Liver (tissue), 9 donors: Measurements from ENCODE around the gene UBA3. TPM values are rescaled to one million over a fixed set of nuclear protein-coding genes. Genes with fewer than 3 reads are reported as not detected.

Source experiments
- DNase-seq: peaks from one replicate; pipeline ENCODE4 v3.0.0-alpha.2; 2017; ENCODE audit warnings: low spot score
- H3K27ac ChIP-seq, 2 donors: one replicate each; pipeline ENCODE4 v1.7.0; 2013; ENCODE audit warnings: inconsistent platforms in 2 of 2, low read length in 2 of 2, control low read depth in 1 of 2, low read depth in 1 of 2, mild to moderate bottlenecking in 1 of 2
- H3K27me3 ChIP-seq, 4 donors: one replicate each; pipeline versions ENCODE4 v1.6.1 to v1.7.0; 2013; ENCODE audit warnings: low read length in 3 of 4, inconsistent platforms in 1 of 4, mild to moderate bottlenecking in 1 of 4, moderate library complexity in 1 of 4; ENCODE audit not compliant: control insufficient read depth in 4 of 4, insufficient read depth in 4 of 4
- H3K36me3 ChIP-seq, 4 donors: one replicate each; pipeline versions ENCODE4 v1.6.1 to v1.7.0; 2013; ENCODE audit warnings: low read length in 3 of 4, mild to moderate bottlenecking in 3 of 4, low read depth in 1 of 4, moderate library complexity in 1 of 4; ENCODE audit not compliant: control insufficient read depth in 4 of 4, insufficient read depth in 3 of 4
- H3K4me1 ChIP-seq, 4 donors: one replicate each; pipeline versions ENCODE4 v1.6.1 to v1.7.0; 2013; ENCODE audit warnings: low read length in 3 of 4, mild to moderate bottlenecking in 3 of 4, moderate library complexity in 1 of 4; ENCODE audit not compliant: control insufficient read depth in 4 of 4, insufficient read depth in 4 of 4
- H3K4me3 ChIP-seq, 3 donors: one replicate each; pipeline versions ENCODE4 v1.6.1 to v1.7.0; 2013; ENCODE audit warnings: low read length in 3 of 3, control low read depth in 1 of 3, low read depth in 1 of 3, mild to moderate bottlenecking in 1 of 3
- H3K9ac ChIP-seq, 2 donors: one replicate each; pipeline ENCODE4 v1.7.0; 2013; ENCODE audit warnings: low read length in 2 of 2, mild to moderate bottlenecking in 2 of 2, moderate library complexity in 2 of 2, control low read depth in 1 of 2, low read depth in 1 of 2
- H3K9me3 ChIP-seq, 4 donors: one replicate each; pipeline versions ENCODE4 v1.6.1 to v1.7.0; 2013; ENCODE audit warnings: low read length in 3 of 4; ENCODE audit not compliant: control insufficient read depth in 4 of 4
- ATF3 ChIP-seq: IDR thresholded peaks from 2 replicates; pipeline ENCODE4 v1.6.1; 2016; ENCODE audit warnings: antibody characterized with exemption
- EGR1 ChIP-seq, 2 donors: IDR thresholded peaks; 2 replicates each; pipeline ENCODE4 v1.6.1; 2016 to 2018; ENCODE audit warnings: antibody characterized with exemption in 2 of 2, low read depth in 2 of 2
- FOXA2 ChIP-seq: IDR thresholded peaks from 2 replicates; pipeline ENCODE4 v1.6.1; 2016; ENCODE audit warnings: antibody characterized with exemption
- GABPA ChIP-seq, 2 donors: IDR thresholded peaks in 1 of 2; conservative IDR thresholded peaks in 1 of 2; 2 replicates each; pipeline ENCODE4 v1.6.1; 2016; ENCODE audit warnings: antibody characterized with exemption in 2 of 2, mild to moderate bottlenecking in 1 of 2, moderate library complexity in 1 of 2
- HNF4A ChIP-seq, 2 donors: conservative IDR thresholded peaks; 2 replicates each; pipeline ENCODE4 v1.6.1; 2016; ENCODE audit warnings: antibody characterized with exemption in 2 of 2, mild to moderate bottlenecking in 2 of 2
- HNF4G ChIP-seq: IDR thresholded peaks from 2 replicates; pipeline ENCODE4 v1.6.1; 2016; ENCODE audit warnings: antibody characterized with exemption
- MAX ChIP-seq: IDR thresholded peaks from 2 replicates; pipeline ENCODE4 v1.6.1; 2016; ENCODE audit warnings: antibody characterized with exemption
- NR2F2 ChIP-seq: IDR thresholded peaks from 2 replicates; pipeline ENCODE4 v1.6.1; 2016; ENCODE audit warnings: antibody characterized with exemption
- SP1 ChIP-seq: IDR thresholded peaks from 2 replicates; pipeline ENCODE4 v1.6.1; 2018; ENCODE audit warnings: antibody characterized with exemption, mild to moderate bottlenecking
- TAF1 ChIP-seq: conservative IDR thresholded peaks from 2 replicates; pipeline ENCODE4 v1.6.1; 2016; ENCODE audit warnings: antibody characterized with exemption, mild to moderate bottlenecking
- YY1 ChIP-seq: IDR thresholded peaks from 2 replicates; pipeline ENCODE4 v1.6.1; 2016; ENCODE audit warnings: antibody characterized with exemption, mild to moderate bottlenecking
- WGBS: extraction: QIAGEN DNeasy Blood & Tissue Kit; methylation state at CpG from one replicate; pipeline ENCODE4 v1.1.7; 2013; 5-methylcytosine and 5-hydroxymethylcytosine counted together
- polyA plus RNA-seq, 2 donors: library from polyadenylated mRNA; stranded (reverse) in 1 of 2; unstranded in 1 of 2; fragments of 200-250 nt in 1 of 2; fragments of >200 nt in 1 of 2; fragmentation: Nextera tagmentation in 1 of 2; extraction: Ambion mirVana in 1 of 2; gene quantifications; one replicate each; pipeline versions ENCODE4 v1.2.1 to v1.2.3, GENCODE V29; 2013 to 2015
- total RNA-seq, 2 donors: library from RNA; depleted of rRNA; stranded (reverse); fragments of >200 nt; gene quantifications; one replicate each; pipeline ENCODE4 v1.2.3, GENCODE V29; 2014
- TF ChIP-seq, protein P1 (sequence below): IDR thresholded peaks from 2 replicates; pipeline ENCODE4 v1.6.1; 2016; ENCODE audit warnings: antibody characterized with exemption
- donor health status: healthy.
- donor health status: healthy.
- donor health status: healthy.
- donor health status: healthy.
- donor health status: healthy.

Gene UBA3
- total and polyA plus RNA-seq, 4 donors: 13.1 to 34.4 (median 26.4) TPM

- no peaks in the 10 kb centered on the region for H3K27me3 ChIP-seq
- no peaks in the 10 kb centered on the region for H3K9me3 ChIP-seq
- H3K4me1 ChIP-seq: peaks cover 5 to 27% (median 26%) of the 10 kb centered on the region in 4 donors
- TF ChIP-seq, protein P1, sequence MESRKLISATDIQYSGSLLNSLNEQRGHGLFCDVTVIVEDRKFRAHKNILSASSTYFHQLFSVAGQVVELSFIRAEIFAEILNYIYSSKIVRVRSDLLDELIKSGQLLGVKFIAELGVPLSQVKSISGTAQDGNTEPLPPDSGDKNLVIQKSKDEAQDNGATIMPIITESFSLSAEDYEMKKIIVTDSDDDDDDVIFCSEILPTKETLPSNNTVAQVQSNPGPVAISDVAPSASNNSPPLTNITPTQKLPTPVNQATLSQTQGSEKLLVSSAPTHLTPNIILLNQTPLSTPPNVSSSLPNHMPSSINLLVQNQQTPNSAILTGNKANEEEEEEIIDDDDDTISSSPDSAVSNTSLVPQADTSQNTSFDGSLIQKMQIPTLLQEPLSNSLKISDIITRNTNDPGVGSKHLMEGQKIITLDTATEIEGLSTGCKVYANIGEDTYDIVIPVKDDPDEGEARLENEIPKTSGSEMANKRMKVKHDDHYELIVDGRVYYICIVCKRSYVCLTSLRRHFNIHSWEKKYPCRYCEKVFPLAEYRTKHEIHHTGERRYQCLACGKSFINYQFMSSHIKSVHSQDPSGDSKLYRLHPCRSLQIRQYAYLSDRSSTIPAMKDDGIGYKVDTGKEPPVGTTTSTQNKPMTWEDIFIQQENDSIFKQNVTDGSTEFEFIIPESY: no peak
- TF ChIP-seq EGR1 (IDR thresholded peaks at IDR 0.05; ENCODE audit: low read depth in 2 of 2) (no peak), YY1 (no peak), ATF3 (no peak), SP1 (no peak)
- H3K36me3 ChIP-seq: no peaks in the 10 kb centered on the region
- DNase-seq: no peak
- WGBS: 67% methylated on average over 8 of the region's 8 CpGs
- peak overlapping the region; percentile 27 to 43 for H3K27ac ChIP-seq
- H3K9ac ChIP-seq: no peak overlapping the region
- no peak overlapping the region for H3K4me3 ChIP-seq
Observed at GRCh38 chr3:69094467-69095205, 14.5 kb upstream of the UBA3 start.

DNA sequence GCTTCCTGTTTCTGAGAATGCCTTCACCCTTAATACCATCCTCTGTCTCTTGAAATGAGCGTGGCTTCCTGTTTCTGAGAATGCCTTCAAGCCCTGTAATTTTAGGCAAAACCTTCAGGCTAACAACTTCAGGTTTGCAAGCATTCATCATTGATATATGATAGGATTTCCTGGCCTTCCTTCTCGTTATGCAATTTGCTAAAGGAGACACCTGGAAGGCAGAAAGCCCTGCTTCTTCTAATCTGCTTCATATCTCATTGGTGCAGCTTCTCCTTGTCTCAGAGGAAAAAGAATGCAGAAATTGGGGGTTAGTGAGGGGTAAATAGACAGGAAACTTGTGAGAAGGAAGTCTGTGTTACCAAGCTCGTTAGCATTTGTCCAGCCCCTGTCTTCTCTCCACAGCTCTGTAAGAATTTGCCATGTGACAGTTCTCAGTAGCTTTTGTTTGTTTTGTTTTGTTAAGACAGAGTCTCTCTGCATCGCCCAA is 11.9 kb upstream of the UBA3 start:
- DNase-seq: no peak
- no peak overlapping the region for H3K9ac ChIP-seq
- TF ChIP-seq FOXA2 (no peak), NR2F2 (peak; percentile 61)
- no peak overlapping the region for H3K4me3 ChIP-seq
- no peaks in the 10 kb centered on the region for H3K36me3 ChIP-seq
- WGBS: 49% methylated on average over 4 of the region's 4 CpGs
- H3K4me1 ChIP-seq: peaks cover 5 to 29% (median 27%) of the 10 kb centered on the region in 4 donors
- no peaks in the 10 kb centered on the region for H3K9me3 ChIP-seq
- H3K27ac ChIP-seq: peak overlapping the region; percentile 66 to 81
- no peaks in the 10 kb centered on the region for H3K27me3 ChIP-seq

- Histone ChIP-seq H3K36me3 (no peaks in the 10 kb centered on the region), H3K4me3 (no peak overlapping the region), H3K4me1 (peaks cover 5 to 30% (median 27%) of the 10 kb centered on the region in 4 donors), H3K27ac (peak overlapping the region; percentile 66 to 81), H3K9me3 (no peaks in the 10 kb centered on the region), H3K9ac (peak overlapping the region in 1 of 2 donors; percentile 49), H3K27me3 (no peaks in the 10 kb centered on the region)
- TF ChIP-seq GABPA (IDR thresholded peaks at IDR 0.05 in 1 of 2, conservative IDR thresholded peaks at IDR 0.05 in 1 of 2): peak in 1 of 2 donors; percentile 23
- TF ChIP-seq MAX: no peak
- no peak for TF ChIP-seq HNF4G
- TF ChIP-seq TAF1: no peak
- peak; percentile 80 for TF ChIP-seq NR2F2
- TF ChIP-seq HNF4A (conservative IDR thresholded peaks at IDR 0.05): no peak
- 43% methylated on average over 5 of the region's 5 CpGs for WGBS
- no peak for DNase-seq
Observed at GRCh38 chr3:69091389-69092029, 11.3 kb upstream of the UBA3 start.
